ENCODE data around the gene HGFAC. TPM values are rescaled to one million over a fixed set of nuclear protein-coding genes. Genes with fewer than 3 reads are reported as not detected.

HGFAC gene
- total and polyA plus RNA-seq, 2 of the 13 experiments (the other 11 are each of a cell fraction or from before 2014, with no cell fraction given), result 8.5 to 63.6 TPM

DNA sequence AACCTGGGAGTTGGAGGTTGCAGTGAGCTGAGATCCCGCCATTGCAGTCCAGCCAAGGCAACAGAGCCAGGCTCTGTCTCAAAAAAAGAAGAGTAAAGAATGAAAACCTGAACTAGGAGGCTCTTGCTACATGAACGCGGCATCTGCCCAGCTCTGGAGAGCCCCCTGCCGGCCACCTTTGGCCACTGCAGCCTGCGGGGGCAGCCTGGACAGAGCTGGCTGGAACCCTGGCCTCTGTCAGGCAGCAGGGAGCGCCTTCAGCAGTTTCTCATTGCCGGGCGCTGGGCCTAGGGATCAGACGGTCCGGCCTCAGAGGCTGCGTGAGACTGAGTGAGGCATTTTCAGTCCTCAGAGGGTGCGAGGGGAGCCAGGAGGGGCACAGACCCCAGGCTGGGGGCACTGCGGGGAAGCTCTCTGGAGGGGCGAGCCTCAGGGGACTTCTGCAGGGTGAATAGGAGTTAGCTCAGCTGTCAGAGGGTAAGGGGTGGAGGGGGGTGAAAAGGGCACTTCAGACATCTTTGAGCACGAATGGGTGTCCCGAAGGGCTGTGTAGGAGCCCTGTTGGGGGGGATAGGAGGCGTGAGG, 38.9 kb downstream of the HGFAC start (continued):
- TF ChIP-seq, protein P1, sequence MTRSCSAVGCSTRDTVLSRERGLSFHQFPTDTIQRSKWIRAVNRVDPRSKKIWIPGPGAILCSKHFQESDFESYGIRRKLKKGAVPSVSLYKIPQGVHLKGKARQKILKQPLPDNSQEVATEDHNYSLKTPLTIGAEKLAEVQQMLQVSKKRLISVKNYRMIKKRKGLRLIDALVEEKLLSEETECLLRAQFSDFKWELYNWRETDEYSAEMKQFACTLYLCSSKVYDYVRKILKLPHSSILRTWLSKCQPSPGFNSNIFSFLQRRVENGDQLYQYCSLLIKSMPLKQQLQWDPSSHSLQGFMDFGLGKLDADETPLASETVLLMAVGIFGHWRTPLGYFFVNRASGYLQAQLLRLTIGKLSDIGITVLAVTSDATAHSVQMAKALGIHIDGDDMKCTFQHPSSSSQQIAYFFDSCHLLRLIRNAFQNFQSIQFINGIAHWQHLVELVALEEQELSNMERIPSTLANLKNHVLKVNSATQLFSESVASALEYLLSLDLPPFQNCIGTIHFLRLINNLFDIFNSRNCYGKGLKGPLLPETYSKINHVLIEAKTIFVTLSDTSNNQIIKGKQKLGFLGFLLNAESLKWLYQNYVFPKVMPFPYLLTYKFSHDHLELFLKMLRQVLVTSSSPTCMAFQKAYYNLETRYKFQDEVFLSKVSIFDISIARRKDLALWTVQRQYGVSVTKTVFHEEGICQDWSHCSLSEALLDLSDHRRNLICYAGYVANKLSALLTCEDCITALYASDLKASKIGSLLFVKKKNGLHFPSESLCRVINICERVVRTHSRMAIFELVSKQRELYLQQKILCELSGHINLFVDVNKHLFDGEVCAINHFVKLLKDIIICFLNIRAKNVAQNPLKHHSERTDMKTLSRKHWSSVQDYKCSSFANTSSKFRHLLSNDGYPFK (CRISPR knock-in tag; IDR thresholded peaks at IDR 0.05; ENCODE audit: borderline replicate concordance), result no peak
- TF ChIP-seq ZNF264 (CRISPR knock-in tag; IDR thresholded peaks at IDR 0.05), result no peak
- TF ChIP-seq, protein P2, sequence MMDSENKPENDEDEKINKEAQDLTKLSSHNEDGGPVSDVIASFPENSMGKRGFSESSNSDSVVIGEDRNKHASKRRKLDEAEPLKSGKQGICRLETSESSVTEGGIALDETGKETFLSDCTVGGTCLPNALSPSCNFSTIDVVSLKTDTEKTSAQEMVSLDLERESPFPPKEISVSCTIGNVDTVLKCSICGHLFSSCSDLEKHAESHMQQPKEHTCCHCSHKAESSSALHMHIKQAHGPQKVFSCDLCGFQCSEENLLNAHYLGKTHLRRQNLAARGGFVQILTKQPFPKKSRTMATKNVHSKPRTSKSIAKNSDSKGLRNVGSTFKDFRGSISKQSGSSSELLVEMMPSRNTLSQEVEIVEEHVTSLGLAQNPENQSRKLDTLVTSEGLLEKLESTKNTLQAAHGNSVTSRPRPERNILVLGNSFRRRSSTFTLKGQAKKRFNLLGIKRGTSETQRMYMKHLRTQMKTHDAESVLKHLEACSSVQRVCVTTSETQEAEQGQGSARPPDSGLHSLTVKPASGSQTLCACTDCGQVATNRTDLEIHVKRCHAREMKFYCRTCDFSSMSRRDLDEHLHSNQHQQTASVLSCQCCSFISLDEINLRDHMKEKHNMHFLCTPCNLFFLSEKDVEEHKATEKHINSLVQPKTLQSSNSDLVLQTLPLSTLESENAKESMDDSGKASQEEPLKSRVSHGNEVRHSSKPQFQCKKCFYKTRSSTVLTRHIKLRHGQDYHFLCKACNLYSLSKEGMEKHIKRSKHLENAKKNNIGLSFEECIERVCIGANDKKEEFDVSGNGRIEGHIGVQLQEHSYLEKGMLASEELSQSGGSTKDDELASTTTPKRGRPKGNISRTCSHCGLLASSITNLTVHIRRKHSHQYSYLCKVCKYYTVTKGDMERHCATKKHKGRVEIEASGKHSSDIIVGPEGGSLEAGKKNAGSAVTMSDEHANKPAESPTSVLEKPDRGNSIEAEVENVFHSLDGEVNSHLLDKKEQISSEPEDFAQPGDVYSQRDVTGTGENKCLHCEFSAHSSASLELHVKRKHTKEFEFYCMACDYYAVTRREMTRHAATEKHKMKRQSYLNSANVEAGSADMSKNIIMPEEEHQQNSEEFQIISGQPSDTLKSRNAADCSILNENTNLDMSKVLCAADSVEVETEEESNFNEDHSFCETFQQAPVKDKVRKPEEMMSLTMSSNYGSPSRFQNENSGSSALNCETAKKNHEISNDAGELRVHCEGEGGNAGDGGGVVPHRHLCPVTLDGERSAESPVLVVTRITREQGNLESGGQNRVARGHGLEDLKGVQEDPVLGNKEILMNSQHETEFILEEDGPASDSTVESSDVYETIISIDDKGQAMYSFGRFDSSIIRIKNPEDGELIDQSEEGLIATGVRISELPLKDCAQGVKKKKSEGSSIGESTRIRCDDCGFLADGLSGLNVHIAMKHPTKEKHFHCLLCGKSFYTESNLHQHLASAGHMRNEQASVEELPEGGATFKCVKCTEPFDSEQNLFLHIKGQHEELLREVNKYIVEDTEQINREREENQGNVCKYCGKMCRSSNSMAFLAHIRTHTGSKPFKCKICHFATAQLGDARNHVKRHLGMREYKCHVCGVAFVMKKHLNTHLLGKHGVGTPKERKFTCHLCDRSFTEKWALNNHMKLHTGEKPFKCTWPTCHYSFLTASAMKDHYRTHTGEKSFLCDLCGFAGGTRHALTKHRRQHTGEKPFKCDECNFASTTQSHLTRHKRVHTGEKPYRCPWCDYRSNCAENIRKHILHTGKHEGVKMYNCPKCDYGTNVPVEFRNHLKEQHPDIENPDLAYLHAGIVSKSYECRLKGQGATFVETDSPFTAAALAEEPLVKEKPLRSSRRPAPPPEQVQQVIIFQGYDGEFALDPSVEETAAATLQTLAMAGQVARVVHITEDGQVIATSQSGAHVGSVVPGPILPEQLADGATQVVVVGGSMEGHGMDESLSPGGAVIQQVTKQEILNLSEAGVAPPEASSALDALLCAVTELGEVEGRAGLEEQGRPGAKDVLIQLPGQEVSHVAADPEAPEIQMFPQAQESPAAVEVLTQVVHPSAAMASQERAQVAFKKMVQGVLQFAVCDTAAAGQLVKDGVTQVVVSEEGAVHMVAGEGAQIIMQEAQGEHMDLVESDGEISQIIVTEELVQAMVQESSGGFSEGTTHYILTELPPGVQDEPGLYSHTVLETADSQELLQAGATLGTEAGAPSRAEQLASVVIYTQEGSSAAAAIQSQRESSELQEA (CRISPR knock-in tag; IDR thresholded peaks at IDR 0.05; ENCODE audit: not compliant biosample characterization), result no peak
- no peak for TF ChIP-seq NR1H2 (CRISPR knock-in tag; IDR thresholded peaks at IDR 0.05; ENCODE audit: borderline replicate concordance, low read depth)
- TF ChIP-seq, protein P3, sequence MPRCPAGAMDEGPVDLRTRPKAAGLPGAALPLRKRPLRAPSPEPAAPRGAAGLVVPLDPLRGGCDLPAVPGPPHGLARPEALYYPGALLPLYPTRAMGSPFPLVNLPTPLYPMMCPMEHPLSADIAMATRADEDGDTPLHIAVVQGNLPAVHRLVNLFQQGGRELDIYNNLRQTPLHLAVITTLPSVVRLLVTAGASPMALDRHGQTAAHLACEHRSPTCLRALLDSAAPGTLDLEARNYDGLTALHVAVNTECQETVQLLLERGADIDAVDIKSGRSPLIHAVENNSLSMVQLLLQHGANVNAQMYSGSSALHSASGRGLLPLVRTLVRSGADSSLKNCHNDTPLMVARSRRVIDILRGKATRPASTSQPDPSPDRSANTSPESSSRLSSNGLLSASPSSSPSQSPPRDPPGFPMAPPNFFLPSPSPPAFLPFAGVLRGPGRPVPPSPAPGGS (CRISPR knock-in tag; IDR thresholded peaks at IDR 0.05), result no peak
- no peak for TF ChIP-seq IKZF1 (IDR thresholded peaks at IDR 0.05)
- no peak for TF ChIP-seq SRF (IDR thresholded peaks at IDR 0.05; ENCODE audit: low read depth, low read length)
- no peak for TF ChIP-seq TOPORS (CRISPR knock-in tag; IDR thresholded peaks at IDR 0.05)
- no peak for TF ChIP-seq TCF7L2 (IDR thresholded peaks at IDR 0.05; ENCODE audit: low read depth, low read length)
- TF ChIP-seq, protein P4, sequence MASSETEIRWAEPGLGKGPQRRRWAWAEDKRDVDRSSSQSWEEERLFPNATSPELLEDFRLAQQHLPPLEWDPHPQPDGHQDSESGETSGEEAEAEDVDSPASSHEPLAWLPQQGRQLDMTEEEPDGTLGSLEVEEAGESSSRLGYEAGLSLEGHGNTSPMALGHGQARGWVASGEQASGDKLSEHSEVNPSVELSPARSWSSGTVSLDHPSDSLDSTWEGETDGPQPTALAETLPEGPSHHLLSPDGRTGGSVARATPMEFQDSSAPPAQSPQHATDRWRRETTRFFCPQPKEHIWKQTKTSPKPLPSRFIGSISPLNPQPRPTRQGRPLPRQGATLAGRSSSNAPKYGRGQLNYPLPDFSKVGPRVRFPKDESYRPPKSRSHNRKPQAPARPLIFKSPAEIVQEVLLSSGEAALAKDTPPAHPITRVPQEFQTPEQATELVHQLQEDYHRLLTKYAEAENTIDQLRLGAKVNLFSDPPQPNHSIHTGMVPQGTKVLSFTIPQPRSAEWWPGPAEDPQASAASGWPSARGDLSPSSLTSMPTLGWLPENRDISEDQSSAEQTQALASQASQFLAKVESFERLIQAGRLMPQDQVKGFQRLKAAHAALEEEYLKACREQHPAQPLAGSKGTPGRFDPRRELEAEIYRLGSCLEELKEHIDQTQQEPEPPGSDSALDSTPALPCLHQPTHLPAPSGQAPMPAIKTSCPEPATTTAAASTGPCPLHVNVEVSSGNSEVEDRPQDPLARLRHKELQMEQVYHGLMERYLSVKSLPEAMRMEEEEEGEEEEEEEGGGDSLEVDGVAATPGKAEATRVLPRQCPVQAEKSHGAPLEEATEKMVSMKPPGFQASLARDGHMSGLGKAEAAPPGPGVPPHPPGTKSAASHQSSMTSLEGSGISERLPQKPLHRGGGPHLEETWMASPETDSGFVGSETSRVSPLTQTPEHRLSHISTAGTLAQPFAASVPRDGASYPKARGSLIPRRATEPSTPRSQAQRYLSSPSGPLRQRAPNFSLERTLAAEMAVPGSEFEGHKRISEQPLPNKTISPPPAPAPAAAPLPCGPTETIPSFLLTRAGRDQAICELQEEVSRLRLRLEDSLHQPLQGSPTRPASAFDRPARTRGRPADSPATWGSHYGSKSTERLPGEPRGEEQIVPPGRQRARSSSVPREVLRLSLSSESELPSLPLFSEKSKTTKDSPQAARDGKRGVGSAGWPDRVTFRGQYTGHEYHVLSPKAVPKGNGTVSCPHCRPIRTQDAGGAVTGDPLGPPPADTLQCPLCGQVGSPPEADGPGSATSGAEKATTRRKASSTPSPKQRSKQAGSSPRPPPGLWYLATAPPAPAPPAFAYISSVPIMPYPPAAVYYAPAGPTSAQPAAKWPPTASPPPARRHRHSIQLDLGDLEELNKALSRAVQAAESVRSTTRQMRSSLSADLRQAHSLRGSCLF (CRISPR knock-in tag; IDR thresholded peaks at IDR 0.05; ENCODE audit: borderline replicate concordance), result no peak
- no peak for TF ChIP-seq MIXL1 (CRISPR knock-in tag; IDR thresholded peaks at IDR 0.05)
- TF ChIP-seq ZFP36L2 (CRISPR knock-in tag; IDR thresholded peaks at IDR 0.05), result no peak

All from HepG2 (cell line).